NCI-H524 (cell line): ENCODE data around the gene SLC26A1.

ENCODE experiments used
- DNase-seq, 2 experiments: peaks; one replicate each; lab custom pipeline; 2025; lab: John Stamatoyannopoulos, UW

Gene SLC26A1

DNA sequence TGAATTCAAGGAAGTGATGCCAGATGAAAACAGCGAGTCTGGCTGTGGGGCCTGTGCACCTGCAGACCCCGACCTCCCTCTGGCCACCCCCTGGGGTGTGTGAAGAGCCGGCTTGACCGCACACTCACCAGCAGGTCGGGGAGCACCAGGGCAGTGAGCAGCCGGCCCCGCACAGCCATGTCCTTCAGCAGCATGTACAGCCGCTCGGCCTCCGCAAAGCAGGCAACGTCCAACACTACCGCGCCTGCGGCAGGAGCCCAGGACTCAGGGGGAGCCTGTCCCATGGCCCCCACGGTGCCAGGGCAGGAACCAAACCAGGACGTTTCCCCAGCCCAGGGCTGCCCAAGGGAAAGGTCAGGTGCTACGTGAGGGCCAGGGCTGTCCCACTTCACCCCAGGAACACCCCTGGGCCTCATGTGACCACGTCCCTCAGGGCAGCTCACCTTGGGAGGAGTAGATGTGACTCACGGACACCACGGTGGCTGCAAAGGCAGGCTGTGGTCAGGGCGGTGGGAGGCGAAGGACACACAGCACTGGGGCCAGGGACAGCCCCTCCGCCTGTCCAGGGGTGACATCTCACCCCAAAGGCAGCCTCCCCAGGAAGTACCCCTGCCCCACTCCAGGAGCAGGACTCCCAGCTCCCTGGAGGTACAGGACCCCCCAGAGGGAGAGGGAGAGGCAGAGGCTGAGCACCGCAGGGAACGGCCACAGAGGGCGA, 28.0 kb downstream of the SLC26A1 start:
- no peak for DNase-seq

DNA sequence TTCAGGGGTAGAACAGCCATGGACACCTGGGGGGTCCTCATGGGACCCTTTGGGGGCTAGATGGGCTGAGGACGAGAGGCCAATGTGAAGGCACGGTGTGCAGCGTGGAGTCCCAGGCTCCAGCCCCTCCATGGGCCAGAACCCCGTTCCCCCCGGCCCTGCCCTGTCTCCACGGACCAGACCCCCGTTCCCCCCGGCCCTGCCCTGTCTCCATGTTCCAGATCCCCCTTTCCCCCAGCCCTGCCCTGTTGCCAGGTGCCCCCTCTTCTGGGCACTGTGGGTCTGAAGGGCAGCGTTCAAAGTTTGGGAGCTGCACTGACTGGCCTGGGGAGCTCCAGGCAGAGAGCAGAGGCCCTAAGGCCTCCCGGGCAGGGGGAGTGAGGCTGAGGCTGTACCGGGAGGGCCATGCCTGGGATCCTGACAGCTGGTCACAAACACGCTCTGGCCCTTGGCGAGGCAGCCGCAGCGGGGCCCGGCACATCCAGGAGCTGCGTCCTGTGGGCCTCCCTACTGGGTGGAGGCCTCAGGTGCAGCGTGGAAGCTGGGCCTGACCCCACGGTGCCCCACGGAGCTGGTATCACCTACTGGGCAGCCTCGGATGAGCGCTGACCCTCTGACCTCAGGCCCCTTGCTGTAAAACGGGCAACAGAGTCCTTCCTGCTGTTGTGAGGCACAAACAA, 28.7 kb downstream of the SLC26A1 start:
- DNase-seq, result no peak

DNA sequence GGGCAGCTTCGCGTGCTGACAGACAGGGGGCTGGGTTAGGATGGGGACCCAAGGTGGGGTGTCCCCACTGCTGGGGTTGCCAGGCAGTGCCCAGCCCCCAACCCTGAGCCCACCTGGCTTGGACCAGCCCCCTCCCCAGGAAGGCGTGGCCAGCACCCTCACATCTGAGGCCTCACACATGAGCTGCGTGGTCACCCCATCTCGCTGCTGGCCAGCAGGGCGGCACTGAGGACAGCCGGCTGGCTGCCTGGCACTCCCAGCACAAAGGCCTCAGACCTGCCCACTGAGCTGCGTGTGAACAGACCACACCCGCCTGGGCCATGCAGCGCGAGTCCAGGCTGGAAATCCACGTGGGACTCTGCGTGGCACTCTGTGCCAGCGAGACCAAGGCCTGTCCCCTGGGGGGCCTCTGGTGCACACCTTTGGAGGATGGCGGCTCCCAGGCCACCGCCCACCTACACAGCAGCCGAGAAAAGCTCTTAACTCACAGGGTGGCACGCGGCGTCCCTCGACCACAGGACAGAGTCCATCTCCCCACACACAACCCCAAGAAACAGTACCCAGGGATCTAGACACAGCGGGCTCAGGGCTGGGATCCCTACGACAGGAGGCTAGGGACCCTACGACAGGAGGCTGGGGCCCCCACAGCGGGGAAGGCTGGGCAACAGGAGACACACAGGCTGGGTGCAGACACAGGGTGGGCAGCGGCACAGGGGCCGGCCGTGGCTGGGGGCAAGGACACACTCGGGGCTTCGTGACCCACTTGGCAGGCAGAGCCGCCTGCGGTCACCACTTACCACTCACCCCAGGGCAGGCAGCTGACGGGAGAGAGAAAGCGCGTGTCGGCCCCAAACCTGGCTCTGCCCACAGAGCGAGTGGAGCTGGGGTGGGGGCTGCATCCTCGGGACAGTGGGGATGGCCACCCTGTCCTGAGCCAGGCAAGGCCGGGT, 29.7 kb downstream of the SLC26A1 start:
- no peak for DNase-seq

DNA sequence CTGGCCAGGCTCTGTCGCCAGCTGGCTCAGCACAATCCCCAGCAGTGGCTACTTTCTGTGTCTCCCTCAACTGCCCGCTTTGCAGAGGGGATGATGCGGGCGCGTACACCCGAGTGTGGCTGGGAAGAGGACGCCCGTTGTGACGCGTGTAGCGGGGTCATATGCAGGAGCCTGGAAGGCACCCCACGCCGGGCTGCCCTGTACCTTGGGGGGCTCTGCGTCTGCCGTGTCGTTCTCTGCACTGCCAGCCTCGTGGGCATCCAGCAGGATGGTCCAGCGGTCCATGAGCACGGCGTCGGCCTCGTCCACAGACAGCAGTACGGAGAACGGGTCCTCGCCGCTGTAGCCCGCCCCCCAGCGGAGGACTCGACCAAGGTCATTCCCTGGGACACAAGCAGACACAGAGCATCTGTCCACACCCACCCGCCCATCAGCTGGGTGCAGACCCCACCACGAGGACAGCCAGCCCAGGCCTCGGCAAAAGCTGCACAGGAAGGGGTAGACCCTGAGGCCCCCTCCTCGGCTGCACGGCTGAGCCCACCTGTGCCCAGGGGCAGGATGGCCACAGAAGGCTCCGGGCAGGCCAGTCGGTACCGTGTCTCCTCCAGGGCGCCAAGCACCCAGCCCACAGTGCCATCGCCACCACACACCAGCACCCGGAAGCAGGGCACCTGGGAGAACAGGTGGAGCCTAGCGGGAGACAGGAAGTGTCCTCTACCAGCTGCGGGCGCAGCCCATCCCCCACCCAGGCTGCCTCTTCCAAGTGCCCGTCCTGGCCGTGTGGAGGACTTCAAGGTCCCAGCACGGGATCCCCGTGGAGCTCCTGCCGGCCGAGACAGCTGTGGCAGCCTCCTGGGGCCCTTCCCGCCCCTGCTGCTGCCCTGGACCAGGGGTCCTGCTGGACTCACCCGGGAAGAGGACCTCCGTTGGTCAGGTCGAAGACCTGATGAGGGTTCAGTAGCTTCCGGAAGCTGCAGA, 30.7 kb downstream of the SLC26A1 start:
- DNase-seq, result peak in 1 of 2 experiments; percentile 27

DNA sequence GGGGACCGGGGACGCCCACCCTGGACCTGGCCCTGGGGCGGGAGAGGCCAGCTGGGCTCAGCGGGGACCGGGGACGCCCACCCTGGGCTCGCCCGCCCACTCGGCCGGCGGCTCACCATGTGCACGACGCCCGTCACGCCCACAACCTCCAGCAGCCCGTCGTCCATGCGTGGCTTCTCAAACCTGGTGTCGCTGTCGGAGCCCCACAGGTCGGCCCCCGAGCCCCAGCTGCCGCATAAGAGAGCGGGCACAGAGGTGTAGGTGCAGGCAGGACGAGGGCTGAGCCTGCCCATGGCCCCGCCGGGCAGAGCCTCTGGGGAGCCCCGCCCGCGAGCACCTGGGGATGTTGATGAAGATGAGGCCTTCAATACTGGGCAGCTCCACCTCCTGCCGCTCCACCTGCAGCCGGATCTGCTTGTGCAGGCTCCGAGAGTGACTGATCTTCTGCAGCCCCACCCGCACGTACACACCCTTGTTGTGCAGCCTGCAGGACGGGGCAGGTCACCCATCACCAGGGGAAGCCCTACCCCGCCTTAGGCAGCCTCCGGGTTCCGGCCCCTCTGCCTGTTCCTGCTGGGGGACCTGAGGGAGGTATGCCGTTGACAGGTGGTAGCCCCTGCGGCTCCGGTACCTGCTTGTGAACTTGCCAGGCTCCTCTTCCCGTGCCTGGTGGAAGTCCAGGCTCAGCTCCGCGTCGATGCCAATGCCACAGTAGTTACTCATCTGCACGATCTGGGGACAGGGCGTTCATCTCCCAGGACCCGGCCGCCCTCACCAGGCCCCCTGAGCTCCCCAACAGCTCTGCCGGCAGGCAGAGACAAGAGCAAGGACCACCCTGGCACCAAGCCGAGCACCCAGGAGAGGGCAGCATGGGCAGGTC, 31.6 kb downstream of the SLC26A1 start:
- DNase-seq, result no peak

DNA sequence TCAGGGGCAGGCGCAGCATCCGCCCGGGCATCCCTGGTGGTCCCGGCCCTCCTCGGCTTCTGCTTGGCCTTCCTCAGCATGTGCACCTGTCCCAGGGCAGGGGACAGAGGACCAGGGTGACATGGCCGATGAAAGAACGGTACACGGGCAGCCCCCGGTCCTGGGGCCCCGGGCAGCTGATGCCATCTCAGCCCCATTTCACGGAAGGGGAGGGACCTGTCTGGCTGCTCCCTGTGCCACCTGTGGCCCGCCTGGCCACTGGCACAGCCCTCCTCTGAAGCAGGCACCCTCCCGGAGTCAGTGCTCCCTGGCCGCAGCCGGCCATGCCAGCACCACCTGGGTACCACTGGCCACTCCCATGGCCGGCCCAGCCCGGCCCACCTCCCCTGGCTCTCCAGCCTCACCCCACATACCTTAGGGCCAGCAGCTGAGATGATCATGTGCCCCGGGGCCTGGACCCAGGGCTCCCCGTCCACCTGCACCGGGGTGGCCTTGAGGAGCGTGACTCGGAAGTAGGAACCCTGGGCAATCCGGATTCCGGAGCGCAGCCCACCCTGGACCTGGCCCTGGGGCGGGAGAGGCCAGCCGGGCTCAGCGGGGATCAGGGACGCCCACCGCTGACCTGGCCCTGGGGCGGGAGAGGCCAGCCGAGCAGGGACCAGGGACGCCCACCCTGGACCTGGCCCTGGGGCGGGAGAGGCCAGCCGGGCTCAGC, 32.4 kb downstream of the SLC26A1 start:
- DNase-seq, result no peak

DNA sequence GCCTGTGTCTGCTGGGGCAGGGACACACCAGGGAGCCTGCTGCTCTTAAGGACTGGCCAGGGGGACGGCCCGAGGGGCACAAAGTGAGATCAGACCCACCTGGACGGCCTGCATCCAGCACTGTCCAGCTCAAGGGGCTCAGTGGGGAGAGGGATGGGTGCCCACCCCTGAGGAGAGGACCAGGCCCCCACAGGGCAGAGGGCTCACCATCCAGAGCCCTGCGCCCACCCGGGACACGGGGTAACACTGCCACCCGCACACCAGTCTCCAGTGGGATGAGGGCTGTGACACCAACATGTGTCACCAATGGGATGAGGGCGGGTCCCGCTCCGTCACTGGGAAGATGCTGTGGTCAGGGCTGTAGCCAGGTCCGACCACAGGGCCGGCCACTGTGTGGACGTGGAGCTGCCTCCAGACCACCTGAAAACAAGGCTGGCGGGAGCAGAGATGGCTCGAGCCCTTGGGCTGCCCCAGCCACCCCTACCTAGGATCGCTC, 33.0 kb downstream of the SLC26A1 start:
- no peak for DNase-seq

DNA sequence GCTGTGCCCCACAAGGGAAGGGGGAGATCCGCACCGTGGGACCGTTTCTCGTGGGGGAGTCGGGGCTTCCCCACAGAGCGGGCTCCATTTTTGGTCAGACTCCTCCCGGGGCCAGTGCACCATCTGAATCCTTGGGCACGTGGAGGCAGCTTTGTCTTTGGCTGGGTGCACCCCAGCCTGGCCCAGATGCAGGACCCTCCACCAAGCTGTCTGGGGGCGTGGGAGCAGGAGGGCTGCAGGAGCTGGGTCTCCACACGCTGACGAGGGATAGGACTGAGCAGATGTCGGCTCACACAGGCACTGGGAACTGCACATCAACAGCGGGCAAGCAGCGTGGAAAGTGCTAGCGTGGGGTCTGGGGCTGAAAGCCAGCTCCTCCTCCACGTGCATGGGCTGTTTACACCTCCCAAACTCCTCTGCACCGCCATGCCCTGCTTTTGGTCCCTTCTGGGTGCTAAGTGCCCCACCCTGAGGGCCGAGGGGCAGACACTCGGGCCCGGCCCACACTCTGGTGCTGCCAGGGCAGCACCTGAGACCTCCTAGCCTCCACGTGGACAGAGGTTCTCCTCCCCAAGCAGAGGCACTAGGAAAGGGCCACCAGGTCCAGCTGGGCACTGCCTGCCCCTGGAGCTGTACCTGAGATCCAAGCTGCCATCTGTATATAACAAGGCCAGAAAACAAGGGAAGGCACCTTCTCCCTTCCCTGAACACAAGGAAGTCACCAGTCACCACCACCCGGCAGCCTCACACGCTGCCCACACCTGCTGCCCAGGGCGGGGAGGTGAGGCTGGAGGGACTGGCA, 33.7 kb downstream of the SLC26A1 start:
- DNase-seq, result no peak

DNA sequence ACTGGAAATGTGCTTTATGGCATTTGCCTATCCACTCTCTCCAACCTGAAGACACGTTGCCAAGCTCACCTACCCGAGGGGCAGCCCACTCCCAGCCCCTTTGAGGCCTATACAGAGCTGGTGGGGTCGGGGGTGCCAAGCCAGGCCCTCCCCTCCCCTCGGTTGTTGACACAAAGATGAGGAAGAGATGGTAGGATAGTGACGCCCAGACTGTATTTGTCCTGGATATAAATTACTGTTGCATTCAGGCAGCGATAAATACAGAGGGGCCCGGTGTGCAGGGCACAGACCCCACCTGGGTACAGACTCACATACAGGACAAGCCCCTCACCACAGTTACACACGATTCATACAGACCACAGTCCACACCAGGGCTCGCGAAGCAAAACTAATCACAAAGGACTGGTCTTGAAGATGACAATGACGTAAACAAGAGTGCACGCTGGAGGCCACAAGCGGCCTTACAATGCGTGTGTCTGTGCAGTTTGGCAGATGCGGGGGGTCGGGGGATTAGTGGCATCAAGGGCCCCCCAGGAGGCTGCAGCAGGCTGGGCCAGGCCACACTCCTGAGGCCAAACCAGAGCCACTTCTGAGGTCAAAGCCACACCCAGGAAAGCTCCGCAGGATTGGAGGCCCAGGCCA, 34.4 kb downstream of the SLC26A1 start:
- DNase-seq, result no peak

DNA sequence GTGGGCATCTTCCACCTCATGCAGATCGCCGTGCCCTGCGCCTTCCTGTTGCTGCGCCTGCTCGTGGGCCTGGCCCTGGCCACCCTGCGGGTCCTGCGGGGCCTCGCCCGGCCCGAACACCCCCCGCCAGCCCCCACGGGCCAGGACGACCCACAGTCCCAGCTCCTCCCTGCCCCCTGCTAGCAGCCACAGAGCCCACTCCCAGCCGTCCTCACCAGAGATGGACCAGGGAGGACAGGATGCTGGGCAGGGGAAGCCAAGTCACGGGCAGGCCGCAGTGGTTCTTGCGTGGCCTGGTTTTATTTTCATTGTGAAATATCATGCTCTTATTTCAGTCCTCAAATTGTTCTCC, 34.9 kb downstream of the SLC26A1 start:
- DNase-seq, result no peak

DNA sequence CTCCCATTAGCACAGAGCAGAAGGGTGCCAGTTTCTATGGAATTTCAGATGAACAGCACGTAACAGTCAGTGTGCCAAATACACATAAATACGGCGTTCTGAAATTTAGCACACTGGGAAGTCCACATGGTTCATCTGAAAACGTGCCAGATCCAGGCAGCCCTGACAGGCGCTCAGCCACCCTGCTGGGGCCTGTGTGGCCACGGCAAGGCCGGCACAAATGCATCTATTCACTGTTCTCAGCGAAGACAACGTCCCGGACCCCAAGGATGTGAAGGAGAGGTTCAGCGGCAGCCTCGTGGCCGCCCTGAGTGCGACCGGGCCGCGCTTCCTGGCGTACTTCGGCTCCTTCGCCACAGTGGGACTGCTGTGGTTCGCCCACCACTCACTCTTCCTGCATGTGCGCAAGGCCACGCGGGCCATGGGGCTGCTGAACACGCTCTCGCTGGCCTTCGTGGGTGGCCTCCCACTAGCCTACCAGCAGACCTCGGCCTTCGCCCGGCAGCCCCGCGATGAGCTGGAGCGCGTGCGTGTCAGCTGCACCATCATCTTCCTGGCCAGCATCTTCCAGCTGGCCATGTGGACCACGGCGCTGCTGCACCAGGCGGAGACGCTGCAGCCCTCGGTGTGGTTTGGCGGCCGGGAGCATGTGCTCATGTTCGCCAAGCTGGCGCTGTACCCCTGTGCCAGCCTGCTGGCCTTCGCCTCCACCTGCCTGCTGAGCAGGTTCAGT, 35.5 kb downstream of the SLC26A1 start:
- DNase-seq, result no peak

DNA sequence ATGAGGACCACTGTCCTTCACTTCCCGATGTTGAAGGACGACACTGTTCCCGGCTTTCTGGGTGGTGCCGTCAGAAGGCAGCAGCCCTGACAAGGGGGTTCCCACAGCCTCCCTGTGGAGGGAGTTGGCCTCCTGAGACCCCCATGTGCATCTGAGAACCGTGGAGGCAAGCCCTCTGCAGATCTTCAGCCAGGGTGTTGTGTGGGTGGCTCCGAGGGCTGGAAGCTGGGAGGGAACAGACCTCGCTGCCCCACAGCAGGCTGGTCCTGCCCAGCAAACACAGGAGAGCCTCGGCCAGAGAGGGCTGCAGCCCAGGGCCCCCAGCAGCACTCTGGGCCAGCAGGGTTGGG, 36.0 kb downstream of the SLC26A1 start:
- no peak for DNase-seq

DNA sequence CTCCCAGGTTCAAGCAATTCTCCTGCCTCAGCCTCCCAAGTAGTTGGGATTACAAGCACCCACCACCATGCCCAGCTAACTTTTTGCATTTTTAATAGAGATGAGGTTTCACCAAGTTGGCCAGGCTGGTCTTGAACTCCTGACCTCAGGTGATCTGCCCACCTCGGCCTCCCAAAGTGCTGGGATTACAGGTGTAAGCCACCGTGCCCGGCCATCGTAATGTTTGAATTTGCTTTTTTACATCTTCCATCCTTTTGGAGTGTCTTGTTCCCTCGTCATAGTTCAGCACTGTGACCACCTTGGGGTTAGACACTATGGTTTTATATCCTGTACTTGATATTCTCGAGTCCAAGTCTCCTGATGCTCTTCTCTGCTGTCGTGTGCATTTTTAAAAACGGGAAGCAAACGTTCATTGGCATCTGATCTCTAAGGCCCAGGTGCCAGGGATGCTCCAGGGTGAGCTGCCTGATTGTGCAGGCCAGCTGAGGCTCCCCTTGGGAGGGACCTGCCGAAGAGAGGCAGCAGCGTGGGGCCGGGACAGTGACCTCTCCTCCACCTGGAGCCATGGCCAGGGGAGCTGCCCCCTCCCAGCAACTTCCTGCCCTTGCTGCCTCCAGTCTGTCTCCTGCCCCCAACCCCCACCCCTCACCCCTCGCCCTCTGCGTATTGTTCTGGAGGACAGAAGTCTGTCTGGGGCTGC, 36.5 kb downstream of the SLC26A1 start:
- no peak for DNase-seq

DNA sequence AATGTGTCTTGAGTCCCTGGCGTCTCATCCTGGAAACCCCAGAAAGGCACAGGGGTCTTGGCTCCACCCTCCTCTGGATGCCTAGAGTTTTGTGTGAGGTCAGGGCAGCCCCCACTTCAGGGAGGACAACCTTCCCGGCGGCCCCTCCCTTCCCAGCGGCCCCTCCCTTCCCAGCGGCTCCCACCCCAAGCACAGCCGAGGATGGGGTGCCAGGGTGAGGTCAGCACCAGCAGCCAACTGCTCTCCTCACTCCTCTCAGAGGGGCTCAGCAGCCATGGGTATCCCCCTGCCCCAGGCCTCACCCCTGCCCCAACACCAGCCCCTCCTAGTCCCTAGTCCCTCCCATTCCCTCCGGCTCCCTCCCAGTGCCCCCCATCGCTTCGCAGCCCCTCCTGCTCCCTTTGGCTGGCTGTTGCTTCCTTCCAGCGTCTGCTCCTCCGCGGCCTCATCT, 37.2 kb downstream of the SLC26A1 start:
- DNase-seq, result no peak

DNA sequence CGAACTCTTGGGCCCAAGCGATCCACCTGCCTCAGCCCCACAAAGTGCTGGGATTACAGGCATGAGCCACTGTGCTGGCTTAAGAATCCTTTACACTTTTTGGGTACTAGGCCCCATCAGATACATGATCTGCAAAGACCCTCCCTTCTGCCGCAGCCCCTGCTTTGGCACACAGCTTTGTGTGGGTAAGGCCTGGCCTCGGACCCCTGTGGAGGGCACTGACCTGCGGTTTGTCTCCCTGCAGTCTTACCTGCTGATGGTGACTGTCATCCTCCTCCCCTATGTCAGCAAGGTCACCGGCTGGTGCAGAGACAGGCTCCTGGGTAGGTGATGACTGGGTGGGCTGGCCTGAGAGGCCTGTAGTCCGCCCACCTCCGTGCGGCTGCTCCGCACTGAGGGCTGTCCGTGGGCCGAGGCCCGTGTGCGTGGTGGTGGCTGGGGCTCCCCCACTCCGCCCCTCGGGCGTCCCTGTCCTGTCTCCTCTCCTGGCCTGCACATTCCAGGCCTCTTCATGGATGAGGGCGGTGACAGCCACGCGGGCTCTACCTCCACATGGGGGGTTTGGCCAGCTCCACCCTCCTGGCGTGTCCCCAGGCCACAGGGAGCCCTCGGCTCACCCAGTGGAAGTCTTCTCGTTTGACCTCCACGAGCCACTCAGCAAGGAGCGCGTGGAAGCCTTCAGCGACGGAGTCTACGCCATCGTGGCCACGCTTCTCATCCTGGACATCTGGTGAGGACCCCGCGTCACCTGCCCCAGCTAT, 37.9 kb downstream of the SLC26A1 start:
- DNase-seq, result no peak
